HepG2 (cell line): ENCODE data around the gene MYL6B. TPM values are rescaled to one million over a fixed set of nuclear protein-coding genes. Genes with fewer than 3 reads are reported as not detected.

Source experiments
- BATF2 ChIP-seq: sonication (generic); formaldehyde crosslinking; IDR thresholded peaks from 2 replicates; pipeline ENCODE4 v1.8.0; 2022; ENCODE audit warnings: mild to moderate bottlenecking, missing genetic modification reagents, moderate library complexity
- JUN ChIP-seq: sonication (generic); formaldehyde crosslinking; IDR thresholded peaks from 2 replicates; pipeline ENCODE4 v1.4.0; 2020; ENCODE audit warnings: mild to moderate bottlenecking, missing genetic modification reagents
- KDM2A ChIP-seq: sonication (generic); formaldehyde crosslinking; IDR thresholded peaks from 2 replicates; pipeline ENCODE4 v1.4.0; 2020; ENCODE audit warnings: low read depth, missing genetic modification reagents, borderline replicate concordance
- MXI1 ChIP-seq: IDR thresholded peaks from 3 replicates; pipeline ENCODE4 v1.6.1; 2012; ENCODE audit warnings: low read depth, low read length, inconsistent platforms, borderline replicate concordance
- NR2F6 ChIP-seq, 2 experiments: IDR thresholded peaks; 2 replicates each; pipeline ENCODE4 v1.6.1; 2016; ENCODE audit warnings: antibody characterized with exemption in 1 of 2, mild to moderate bottlenecking in 1 of 2
- RBM39 ChIP-seq: fragments of 200-400 bp; formaldehyde crosslinking; IDR thresholded peaks from one replicate; pipeline ENCODE4 v1.6.1; 2018; ENCODE audit warnings: antibody characterized with exemption, mild to moderate bottlenecking, low read depth, low read length; ENCODE audit not compliant: poor library complexity, severe bottlenecking
- SAFB2 ChIP-seq: sonication (generic); formaldehyde crosslinking; IDR thresholded peaks from 2 replicates; pipeline ENCODE4 v1.5.1; 2020; ENCODE audit warnings: missing genetic modification reagents, low read depth, mild to moderate bottlenecking, borderline replicate concordance
- SALL2 ChIP-seq: sonication (generic); formaldehyde crosslinking; IDR thresholded peaks from 2 replicates; pipeline ENCODE4 v1.8.1; 2023; ENCODE audit warnings: mild to moderate bottlenecking, missing genetic modification reagents, inconsistent platforms
- SNAPC4 ChIP-seq: sonication (generic); formaldehyde crosslinking; IDR thresholded peaks from 2 replicates; pipeline ENCODE4 v1.4.0; 2020; ENCODE audit warnings: mild to moderate bottlenecking, missing genetic modification reagents
- SRSF1 ChIP-seq: fragments of 200-400 bp; formaldehyde crosslinking; optimal IDR thresholded peaks from 2 replicates; pipeline ENCODE3; 2017; ENCODE audit warnings: mild to moderate bottlenecking, low read depth, low read length, moderate library complexity
- ZFP36 ChIP-seq: fragments of 150-350 bp; IDR thresholded peaks from 2 replicates; pipeline ENCODE4 v1.6.1; 2018; ENCODE audit warnings: borderline replicate concordance, low read length, low read depth; ENCODE audit not compliant: partially characterized antibody
- ZNF180 ChIP-seq: sonication (generic); formaldehyde crosslinking; IDR thresholded peaks from 2 replicates; pipeline ENCODE4 v1.4.0; 2020; ENCODE audit warnings: low read depth, missing genetic modification reagents, borderline replicate concordance
- ZNF234 ChIP-seq: sonication (generic); formaldehyde crosslinking; conservative IDR thresholded peaks from 2 replicates; pipeline ENCODE4 v1.5.1; 2020; ENCODE audit warnings: mild to moderate bottlenecking, missing genetic modification reagents
- ZNF468 ChIP-seq: sonication (generic); formaldehyde crosslinking; IDR thresholded peaks from 2 replicates; pipeline ENCODE4 v1.8.0; 2022; ENCODE audit warnings: mild to moderate bottlenecking, moderate library complexity, missing genetic modification reagents
- ZNF556 ChIP-seq: sonication (generic); formaldehyde crosslinking; IDR thresholded peaks from 2 replicates; pipeline ENCODE4 v1.4.0; 2020; ENCODE audit warnings: mild to moderate bottlenecking, missing genetic modification reagents, borderline replicate concordance
- polyA plus RNA-seq, 8 experiments: library from polyadenylated mRNA; depleted of rRNA in 3 of 8; stranded (reverse) in 7 of 8; unstranded in 1 of 8; fragments of >200 nt; fragmentation: Illumina TruSeq in 4 of 8; extraction: Trizol in 4 of 8; gene quantifications; 2 replicates each; pipeline versions ENCODE4 v1.2.1 to v1.2.3, GENCODE V29; 2011 to 2016; ENCODE audit warnings: low read depth in 4 of 8, missing spikeins in 1 of 8, mixed read lengths in 1 of 8; ENCODE audit not compliant: insufficient read depth in 1 of 8
- total RNA-seq, 5 experiments: library from RNA; depleted of rRNA; stranded (reverse); fragments of >200 nt; fragmentation: Illumina TruSeq; extraction: Trizol; gene quantifications; 2 replicates each; pipeline ENCODE4 v1.2.3, GENCODE V29; 2016; ENCODE audit warnings: low read depth in 1 of 5
- TF ChIP-seq, protein P1 (sequence below): sonication (generic); formaldehyde crosslinking; IDR thresholded peaks from 2 replicates; pipeline ENCODE4 v1.5.0; 2020; ENCODE audit warnings: mild to moderate bottlenecking, low read depth, missing genetic modification reagents, borderline replicate concordance
- TF ChIP-seq, protein P2 (sequence below): sonication (generic); formaldehyde crosslinking; IDR thresholded peaks from 2 replicates; pipeline ENCODE4 v1.8.1; 2023; ENCODE audit warnings: mild to moderate bottlenecking, missing genetic modification reagents
- TF ChIP-seq, protein P3 (sequence below): sonication (generic); formaldehyde crosslinking; IDR thresholded peaks from 2 replicates; pipeline ENCODE4 v1.8.1; 2022; ENCODE audit warnings: low read depth, mild to moderate bottlenecking, missing genetic modification reagents

Gene MYL6B
- total and polyA plus RNA-seq, 2 of the 13 experiments (the other 11 are each of a cell fraction or from before 2014, with no cell fraction given): 75.7 to 88.7 TPM

GRCh38 chr12:56104109-56104814, 48.1 kb upstream of the MYL6B start, which contains the start of gene PA2G4 (continued):
- TF ChIP-seq MXI1 (peak; percentile 96; the same call in 1 of the 3 replicates), SALL2 (CRISPR knock-in tag) (peak; percentile 91), JUN (CRISPR knock-in tag) (no peak; the same call in 1 of the 2 replicates), RBM39 (peak; percentile 47), SAFB2 (peak; percentile 78; the same call in 1 of the 2 replicates), ZNF556 (CRISPR knock-in tag) (peak; percentile 73; the same call in 1 of the 2 replicates), NR2F6 (IDR thresholded peaks at IDR 0.05) (0 out of 2 replicates have a peak, but pooled peaks have one; percentile 27), NR2F6 (CRISPR knock-in tag; IDR thresholded peaks at IDR 0.05) (peak; percentile 74), ZNF234 (CRISPR knock-in tag) (no peak), SNAPC4 (CRISPR knock-in tag) (peak; percentile 85; the same call in 1 of the 2 replicates), BATF2 (peak; percentile 70; the same call in 1 of the 2 replicates), SRSF1 (peak; percentile 92), ZNF468 (CRISPR knock-in tag) (no peak), ZNF180 (peak; percentile 18; the same call in 1 of the 2 replicates), KDM2A (CRISPR knock-in tag) (peak; percentile 100), ZFP36 (no peak)
- TF ChIP-seq, protein P1, sequence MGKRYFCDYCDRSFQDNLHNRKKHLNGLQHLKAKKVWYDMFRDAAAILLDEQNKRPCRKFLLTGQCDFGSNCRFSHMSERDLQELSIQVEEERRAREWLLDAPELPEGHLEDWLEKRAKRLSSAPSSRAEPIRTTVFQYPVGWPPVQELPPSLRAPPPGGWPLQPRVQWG (CRISPR knock-in tag): peak; percentile 72; the same call in 1 of the 2 replicates
- TF ChIP-seq, protein P2, sequence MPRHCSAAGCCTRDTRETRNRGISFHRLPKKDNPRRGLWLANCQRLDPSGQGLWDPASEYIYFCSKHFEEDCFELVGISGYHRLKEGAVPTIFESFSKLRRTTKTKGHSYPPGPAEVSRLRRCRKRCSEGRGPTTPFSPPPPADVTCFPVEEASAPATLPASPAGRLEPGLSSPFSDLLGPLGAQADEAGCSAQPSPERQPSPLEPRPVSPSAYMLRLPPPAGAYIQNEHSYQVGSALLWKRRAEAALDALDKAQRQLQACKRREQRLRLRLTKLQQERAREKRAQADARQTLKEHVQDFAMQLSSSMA: no peak; the same call in 1 of the 2 replicates
- TF ChIP-seq, protein P3, sequence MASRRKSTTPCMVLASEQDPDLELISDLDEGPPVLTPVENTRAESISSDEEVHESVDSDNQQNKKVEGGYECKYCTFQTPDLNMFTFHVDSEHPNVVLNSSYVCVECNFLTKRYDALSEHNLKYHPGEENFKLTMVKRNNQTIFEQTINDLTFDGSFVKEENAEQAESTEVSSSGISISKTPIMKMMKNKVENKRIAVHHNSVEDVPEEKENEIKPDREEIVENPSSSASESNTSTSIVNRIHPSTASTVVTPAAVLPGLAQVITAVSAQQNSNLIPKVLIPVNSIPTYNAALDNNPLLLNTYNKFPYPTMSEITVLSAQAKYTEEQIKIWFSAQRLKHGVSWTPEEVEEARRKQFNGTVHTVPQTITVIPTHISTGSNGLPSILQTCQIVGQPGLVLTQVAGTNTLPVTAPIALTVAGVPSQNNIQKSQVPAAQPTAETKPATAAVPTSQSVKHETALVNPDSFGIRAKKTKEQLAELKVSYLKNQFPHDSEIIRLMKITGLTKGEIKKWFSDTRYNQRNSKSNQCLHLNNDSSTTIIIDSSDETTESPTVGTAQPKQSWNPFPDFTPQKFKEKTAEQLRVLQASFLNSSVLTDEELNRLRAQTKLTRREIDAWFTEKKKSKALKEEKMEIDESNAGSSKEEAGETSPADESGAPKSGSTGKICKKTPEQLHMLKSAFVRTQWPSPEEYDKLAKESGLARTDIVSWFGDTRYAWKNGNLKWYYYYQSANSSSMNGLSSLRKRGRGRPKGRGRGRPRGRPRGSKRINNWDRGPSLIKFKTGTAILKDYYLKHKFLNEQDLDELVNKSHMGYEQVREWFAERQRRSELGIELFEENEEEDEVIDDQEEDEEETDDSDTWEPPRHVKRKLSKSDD (CRISPR knock-in tag): 0 out of 2 replicates have a peak, but pooled peaks have one; percentile 28
